ENCODE measurements around the gene ECEL1. TPM values are rescaled to one million over a fixed set of nuclear protein-coding genes. Genes with fewer than 3 reads are reported as not detected.

The ECEL1 gene
- total RNA-seq, 2 experiments from 2014 or later: 0.56 to 0.72 TPM

DNA sequence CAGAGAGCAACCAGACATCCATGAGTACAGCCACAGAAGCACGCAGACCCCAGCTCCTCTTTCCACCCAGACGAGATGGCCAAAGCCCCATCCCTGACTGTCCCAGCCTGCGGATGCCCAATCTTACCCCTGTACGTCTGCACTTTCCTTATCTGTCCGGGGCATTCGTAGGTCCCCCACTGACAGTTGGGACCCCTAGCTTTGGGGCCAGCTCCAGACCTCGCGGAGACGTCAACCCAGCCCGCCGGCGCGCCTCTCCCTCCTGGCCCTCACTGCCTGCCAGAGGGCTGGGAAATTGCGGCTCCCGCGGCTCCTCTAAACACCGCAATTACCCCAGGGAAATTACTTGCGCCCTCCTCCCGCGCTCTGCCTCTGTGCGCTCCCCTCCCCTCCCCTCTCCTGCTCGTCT, 2.3 kb downstream of the ECEL1 start:
- H3K4me3 Mint-ChIP-seq: no peak overlapping the region
- peaks cover 37% of the 10 kb centered on the region for H3K27me3 Mint-ChIP-seq
- TF ChIP-seq, protein P1, sequence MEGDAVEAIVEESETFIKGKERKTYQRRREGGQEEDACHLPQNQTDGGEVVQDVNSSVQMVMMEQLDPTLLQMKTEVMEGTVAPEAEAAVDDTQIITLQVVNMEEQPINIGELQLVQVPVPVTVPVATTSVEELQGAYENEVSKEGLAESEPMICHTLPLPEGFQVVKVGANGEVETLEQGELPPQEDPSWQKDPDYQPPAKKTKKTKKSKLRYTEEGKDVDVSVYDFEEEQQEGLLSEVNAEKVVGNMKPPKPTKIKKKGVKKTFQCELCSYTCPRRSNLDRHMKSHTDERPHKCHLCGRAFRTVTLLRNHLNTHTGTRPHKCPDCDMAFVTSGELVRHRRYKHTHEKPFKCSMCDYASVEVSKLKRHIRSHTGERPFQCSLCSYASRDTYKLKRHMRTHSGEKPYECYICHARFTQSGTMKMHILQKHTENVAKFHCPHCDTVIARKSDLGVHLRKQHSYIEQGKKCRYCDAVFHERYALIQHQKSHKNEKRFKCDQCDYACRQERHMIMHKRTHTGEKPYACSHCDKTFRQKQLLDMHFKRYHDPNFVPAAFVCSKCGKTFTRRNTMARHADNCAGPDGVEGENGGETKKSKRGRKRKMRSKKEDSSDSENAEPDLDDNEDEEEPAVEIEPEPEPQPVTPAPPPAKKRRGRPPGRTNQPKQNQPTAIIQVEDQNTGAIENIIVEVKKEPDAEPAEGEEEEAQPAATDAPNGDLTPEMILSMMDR (IDR thresholded peaks at IDR 0.05): no peak
- no peak for DNase-seq
- intact Hi-C loops (cut with micrococcal nuclease): no loop called here
- no peak overlapping the region for H3K27ac Mint-ChIP-seq
- H3K9me3 Mint-ChIP-seq: no peaks in the 10 kb centered on the region
- ChIA-PET CTCF (no interaction called here), POLR2A (no interaction called here)
- H3K4me1 Mint-ChIP-seq (ENCODE audit: low read depth): peaks cover 5% of the 10 kb centered on the region
- ATAC-seq: no peak
- no peaks in the 10 kb centered on the region for H3K36me3 Mint-ChIP-seq (ENCODE audit: low read depth)

DNA sequence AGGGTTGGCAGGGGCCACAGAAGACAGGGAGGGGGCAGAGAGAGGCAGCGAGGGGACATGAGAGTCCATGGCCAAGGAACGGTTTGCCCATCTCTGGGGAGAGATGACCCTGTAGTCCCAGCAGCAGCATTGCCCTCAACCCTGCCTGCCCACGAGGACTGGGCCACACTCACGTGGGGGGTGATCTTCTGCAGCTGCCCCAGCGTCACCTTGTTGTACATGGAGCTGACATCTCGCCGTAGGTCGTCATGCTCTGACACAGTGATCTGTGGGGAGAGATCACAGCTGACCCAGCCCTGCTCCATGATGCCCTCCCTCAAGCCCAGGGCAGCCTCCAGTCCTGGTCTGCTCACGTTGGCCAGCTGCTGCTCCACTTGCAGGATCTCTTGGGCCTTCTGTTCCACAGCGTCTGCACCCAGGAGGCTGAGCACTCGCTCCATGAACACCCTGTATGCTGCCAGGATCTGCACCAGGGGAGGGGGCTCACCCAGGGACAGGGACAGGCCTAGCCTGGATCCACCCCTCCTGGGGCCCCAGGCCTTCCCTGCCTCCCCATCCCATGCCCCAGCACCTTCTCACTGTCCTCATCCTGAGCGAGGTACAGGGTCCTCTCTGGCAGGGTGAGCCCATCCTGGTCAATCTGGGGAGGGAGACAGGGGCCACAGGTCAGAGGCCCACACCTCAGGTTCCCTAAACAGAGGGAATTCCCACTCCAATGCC, 2.8 kb downstream of the ECEL1 start:
- Mint-ChIP-seq H3K27ac (no peak overlapping the region), H3K36me3 (ENCODE audit: low read depth) (no peaks in the 10 kb centered on the region), H3K4me3 (no peak overlapping the region), H3K9me3 (no peaks in the 10 kb centered on the region), H3K27me3 (peaks cover 36% of the 10 kb centered on the region), H3K4me1 (ENCODE audit: low read depth) (peaks cover 5% of the 10 kb centered on the region)
- no peak for ATAC-seq
- intact Hi-C loops (cut with micrococcal nuclease): no loop called here
- ChIA-PET CTCF (no interaction called here), POLR2A (no interaction called here)
- TF ChIP-seq, protein P1 (IDR thresholded peaks at IDR 0.05): no peak
- DNase-seq: no peak

DNA sequence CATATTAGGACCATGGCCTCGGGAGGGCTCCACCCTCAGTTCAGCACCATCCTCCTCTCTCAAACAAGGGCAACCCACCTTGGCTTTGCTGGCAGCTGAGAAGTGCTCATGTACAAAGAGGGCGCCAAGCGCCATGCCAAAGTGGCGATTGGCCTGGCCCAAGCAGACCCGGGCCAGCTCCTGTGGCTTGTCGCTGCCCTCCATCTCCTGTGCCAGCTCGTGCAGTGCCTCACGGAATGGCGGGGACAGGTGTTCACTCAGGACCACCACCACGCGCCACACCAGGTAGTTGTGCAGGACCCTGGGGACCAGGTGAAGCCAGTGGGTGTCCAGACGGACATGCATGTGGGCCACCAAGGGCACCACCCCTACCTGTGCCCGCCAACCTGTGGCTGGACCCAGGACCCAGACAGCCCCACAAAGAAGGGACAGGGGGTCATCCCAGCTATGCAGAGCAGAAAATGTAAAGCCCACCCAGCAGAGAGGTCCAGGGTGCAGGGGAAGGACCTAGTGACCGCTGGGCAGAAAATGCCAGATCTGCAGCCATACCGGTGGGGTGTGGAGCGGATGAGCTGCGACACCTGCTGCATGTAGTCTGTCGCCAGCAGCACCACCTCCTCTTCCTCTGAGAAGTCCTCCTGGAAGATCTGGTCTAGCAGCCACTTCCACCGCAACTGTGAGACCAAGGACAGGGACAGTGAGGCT, 3.6 kb downstream of the ECEL1 start:
- ChIA-PET CTCF (no interaction called here), POLR2A (no interaction called here)
- no peaks in the 10 kb centered on the region for H3K9me3 Mint-ChIP-seq
- no peak overlapping the region for H3K27ac Mint-ChIP-seq
- no peak for ATAC-seq
- H3K36me3 Mint-ChIP-seq (ENCODE audit: low read depth): no peaks in the 10 kb centered on the region
- peaks cover 5% of the 10 kb centered on the region for H3K4me1 Mint-ChIP-seq (ENCODE audit: low read depth)
- H3K4me3 Mint-ChIP-seq: no peak overlapping the region
- DNase-seq: no peak
- intact Hi-C loops (cut with micrococcal nuclease): no loop called here
- TF ChIP-seq, protein P1 (IDR thresholded peaks at IDR 0.05): no peak
- peaks cover 31% of the 10 kb centered on the region for H3K27me3 Mint-ChIP-seq

DNA sequence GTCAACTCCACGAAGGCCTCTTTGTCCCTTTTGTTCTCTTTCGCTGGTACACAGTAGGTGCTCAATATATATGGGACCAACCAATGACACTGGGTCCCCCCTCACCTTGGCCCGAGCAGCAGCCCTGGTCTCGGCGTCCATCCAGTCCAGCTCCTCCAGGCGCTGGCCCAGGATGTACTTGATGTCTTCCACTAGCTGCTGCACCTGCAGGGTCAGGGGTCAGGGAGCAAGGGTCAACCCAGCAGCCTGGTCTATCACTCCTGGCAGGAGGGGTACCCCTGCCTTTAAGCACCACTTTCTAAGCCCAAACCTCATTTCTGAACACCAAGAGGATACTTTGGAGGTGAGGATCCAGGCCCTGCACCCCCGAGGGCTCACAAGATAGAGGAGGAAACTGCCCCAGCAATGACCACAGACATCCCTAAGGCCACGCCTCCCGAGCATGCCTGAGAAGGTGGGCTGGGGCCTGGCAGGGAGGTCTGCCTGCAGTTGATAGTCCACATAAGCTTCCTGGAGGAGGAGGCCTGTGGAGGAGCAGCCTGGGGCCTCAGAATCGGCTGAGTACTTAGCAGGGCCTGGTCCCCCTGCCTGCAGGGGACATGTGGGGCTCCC, 4.2 kb downstream of the ECEL1 start:
- no peak overlapping the region for H3K27ac Mint-ChIP-seq
- ATAC-seq (no peak), DNase-seq (no peak)
- H3K27me3 Mint-ChIP-seq: peaks cover 25% of the 10 kb centered on the region
- no peaks in the 10 kb centered on the region for H3K36me3 Mint-ChIP-seq (ENCODE audit: low read depth)
- POLR2A ChIA-PET: no interaction called here
- CTCF ChIA-PET: no interaction called here
- intact Hi-C loops (cut with micrococcal nuclease): no loop called here
- TF ChIP-seq, protein P1 (IDR thresholded peaks at IDR 0.05): no peak
- H3K9me3 Mint-ChIP-seq: no peaks in the 10 kb centered on the region
- no peak overlapping the region for H3K4me3 Mint-ChIP-seq
- peaks cover 5% of the 10 kb centered on the region for H3K4me1 Mint-ChIP-seq (ENCODE audit: low read depth)
